SK-MEL-5 (cell line): ENCODE data around the gene WDR7. TPM values are rescaled to one million over a fixed set of nuclear protein-coding genes. Genes with fewer than 3 reads are reported as not detected.
A peak's percentile ranks its signal among the peaks of the same experiment; 100 is the strongest.

ENCODE experiments used
- DNase-seq: peaks from one replicate; pipeline ENCODE4 v3.0.0-alpha.2; 2016; ENCODE audit warnings: low read depth, low spot score
- in situ Hi-C: cut with HindIII; loops from 2 replicates; pipeline ENCODE4 v1.10.0; 2016; ENCODE audit warnings: low sequenced_read_pairs, high pct_unique_total_duplicates, low pct_unique_long_range_greater_than_20kb
- polyA plus RNA-seq, 2 experiments: library from polyadenylated mRNA; depleted of rRNA; stranded (reverse); fragments of >200 nt; gene quantifications; 2 replicates each; pipeline ENCODE4 v1.2.3, GENCODE V29; 2015
- total RNA-seq: library from RNA; depleted of rRNA; stranded (reverse); fragments of >200 nt; shearing (Covaris generic); gene quantifications from 2 replicates; pipeline ENCODE4 v1.2.3, GENCODE V29; 2014; rRNA removed

Gene WDR7
- total RNA-seq = 9.3 and 10.0 TPM in 2 replicates
- polyA plus RNA-seq (2015; cell fraction: cytosol; rRNA removed) = 4.8 and 11.1 TPM in 2 replicates
- 3.5 and 9.9 TPM in 2 replicates for polyA plus RNA-seq (2015; cell fraction: nucleus; rRNA removed)

DNA sequence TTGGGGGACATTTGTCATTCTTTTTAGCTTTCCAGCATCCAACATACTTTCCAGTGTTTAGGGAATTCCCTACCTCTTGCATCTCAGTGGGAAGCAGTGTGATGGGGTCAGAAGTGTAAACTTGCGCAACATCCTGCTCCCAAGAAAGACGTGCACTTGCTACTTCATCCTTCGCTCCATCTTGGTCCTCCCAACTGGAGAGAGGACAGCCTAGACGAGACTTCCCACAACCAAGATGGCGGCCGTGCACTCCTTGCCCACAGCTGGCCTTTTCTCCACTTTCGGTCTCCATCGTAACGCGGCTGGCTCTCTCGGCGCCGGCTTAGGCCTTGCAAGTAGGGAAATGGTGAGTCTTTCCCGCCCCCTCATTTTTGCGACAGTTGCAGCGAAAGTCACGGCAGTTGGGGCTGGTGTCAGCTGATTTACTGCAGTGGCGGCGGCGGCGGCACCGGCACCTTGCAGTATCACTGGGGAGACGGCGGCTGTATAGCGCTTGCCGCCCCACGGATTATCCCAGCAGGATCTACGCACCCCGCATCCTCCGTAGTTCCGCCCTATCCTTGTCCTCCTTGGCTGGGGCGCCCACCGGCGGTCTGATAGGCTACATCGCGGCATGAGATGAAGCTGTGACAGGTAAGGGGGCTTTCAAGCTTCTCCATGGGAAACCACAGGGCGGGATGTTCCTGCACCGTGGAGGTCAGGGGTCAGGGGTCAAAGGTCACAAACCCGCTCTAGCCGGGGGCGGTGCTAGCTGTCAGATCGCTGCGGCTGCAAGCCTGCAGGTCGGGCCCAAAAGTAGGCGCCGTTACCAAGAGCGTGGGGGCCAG lies at the start of gene WDR7:
WDR7 (plus strand) TSS at position 416 of the 827 bp plus-strand sequence. CDS start 21,157 bp downstream, outside the sequence.
- in situ Hi-C loops = no loop called here
- DNase-seq = peak; percentile 98

DNA sequence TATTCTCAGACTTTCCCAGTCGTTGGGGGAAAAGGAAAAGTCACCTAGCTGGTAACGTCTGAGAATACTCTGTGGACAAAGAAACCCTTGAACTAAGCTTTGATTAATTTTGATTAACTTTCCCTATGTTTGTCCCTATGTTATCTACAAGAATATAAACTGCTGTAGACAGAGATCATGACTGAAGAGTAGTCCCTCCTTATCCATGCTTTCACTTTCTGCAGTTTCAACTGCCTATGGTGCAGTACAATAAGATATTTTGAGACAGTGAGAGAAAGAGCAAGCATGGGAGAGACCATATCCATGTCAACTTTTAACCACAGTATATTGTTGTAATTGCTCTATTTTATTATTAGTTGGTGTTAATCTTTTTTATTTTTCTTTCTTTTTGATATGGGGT lies 44.5 kb upstream of the WDR7 start:
- in situ Hi-C loops = no loop called here

DNA sequence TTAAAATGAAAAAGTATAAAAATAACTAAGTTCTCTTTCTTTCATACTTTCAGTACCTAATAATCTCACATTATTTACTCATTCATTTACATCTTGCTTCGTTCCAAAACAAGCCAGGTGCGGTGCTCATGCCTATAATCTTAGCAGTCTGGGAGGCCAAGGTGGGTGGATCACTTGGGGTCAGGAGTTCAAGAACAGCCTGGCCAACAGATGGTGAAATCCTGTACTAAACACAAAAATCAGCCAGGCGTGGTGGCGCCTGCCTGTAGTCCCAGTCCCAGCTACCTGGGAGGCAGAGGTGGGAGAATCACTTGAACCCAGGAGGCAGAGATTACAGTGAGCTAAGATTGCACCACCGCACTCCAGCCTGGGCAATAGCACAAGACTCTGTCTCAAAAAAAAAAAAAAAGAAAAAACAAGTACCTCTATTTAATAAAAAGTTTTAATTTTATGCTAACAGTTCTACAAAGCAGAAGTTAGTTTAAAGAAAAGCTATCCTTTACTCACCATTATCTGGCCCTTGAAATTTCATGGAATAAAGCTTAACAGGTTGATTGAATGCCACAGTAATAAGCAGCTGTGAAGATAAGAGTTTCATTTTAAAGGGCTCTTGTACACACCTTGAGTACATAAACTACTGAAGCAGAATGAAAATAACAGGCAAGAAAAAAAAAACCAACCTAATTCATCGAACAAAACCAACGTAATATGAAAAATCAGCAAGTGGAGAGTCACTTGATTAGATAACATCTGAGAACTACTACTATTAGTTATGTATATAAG lies 35.2 kb upstream of the WDR7 start:
- DNase-seq = no peak
- in situ Hi-C loops = no loop called here

More for the DNA sequence above, 44.5 kb upstream of the WDR7 start:
- no peak for DNase-seq

DNA sequence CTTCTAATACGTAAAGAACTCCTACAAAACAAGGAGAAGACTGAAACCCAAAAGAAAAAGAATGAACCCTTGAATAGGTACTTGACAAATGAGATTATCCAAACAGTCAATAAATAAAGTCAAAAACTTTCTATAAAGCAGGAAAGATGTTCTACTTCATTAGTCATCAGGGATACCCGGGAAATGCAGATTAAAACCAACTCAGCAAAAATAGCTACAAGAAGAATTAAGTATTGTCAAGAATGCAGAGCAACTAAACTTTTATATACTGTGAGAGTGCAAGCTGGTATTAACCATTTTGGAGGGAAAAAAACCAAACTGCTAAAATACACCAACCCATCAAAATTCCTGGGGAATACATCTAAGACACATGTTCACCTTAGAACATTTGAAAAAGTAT lies 23.2 kb upstream of the WDR7 start:
- in situ Hi-C loops = no loop called here

DNA sequence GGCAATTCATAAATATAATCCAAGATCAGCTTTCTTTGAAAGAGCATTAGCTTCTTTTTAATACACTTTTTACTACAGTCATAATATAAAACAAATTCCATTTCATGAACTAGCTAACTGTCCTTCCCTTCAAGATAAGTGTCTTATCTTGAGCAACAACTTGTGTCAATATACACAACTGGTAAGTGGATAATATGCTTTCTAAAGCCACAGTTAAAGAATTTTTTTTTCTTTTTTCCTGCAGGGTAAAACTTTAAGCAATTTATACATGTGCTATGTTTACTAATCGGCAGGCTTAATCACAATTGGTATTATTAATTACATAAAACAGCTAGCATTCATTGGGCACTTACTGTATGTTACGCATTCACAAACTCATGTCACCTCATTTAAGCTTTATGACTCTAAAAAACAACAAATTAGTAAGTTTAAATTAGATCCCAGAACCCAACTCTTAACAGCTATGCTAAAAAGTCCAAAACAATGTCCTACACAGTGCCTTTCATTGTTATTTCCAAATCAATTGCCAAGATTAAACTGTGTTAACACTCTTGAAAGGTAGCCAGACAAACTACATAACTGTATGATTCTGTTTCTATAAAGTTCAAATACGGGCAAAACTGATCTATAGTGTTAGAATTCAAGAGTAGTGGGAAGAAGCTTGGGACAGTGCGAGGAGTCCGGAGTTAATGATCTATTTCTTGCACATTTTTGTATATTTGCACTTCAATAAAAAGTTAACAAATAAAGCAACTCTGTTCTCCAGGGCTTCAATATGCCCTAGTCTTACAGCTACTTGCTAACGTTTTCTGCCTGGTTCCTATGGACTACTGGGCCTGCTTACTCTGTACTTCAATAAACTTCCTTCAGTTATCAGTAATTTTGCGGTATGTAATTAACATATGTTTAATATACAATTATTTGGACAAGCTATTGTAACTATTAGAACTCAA lies 18.8 kb upstream of the WDR7 start:
- in situ Hi-C loops = no loop called here
- DNase-seq = no peak

More for the DNA sequence above, 23.2 kb upstream of the WDR7 start:
- DNase-seq = no peak

DNA sequence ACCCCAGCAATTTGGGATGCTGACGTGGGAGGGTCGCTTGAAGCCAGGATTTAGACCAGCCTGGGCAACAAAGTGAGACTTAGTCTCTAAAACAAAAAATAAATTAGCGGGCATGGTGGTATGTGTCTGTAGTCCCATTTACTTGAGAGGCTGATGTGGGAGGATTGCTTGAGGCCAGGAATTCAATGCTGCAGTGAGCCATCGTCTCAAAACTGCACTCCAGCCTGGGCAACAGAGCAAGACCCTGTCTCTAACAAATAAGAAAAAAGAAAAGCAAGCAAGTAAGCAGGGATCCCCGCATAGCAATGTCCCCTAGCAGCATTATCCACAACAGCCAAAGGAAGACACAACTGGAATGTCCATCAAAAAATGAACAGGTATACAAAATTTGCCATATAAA lies 16.2 kb upstream of the WDR7 start:
- DNase-seq = no peak
- in situ Hi-C loops = no loop called here

DNA sequence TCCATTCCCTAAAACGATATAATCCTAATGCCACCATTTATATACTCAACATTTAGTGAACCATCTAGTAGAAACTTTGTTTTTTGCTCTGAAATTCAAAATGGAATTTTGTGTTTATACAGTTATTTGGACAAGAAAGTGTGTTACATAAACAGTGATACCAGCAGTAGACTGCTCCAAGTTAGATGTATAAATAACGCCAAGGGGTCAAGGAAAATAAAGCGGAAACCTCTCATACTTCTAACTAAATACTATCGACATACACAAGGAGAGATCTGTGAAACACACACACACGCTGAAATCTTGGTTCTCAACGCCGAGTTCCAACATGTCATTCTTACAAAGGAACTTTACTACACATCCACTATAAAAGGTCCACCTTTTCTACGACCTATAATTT lies 14.0 kb upstream of the WDR7 start:
- no peak for DNase-seq
- in situ Hi-C loops = no loop called here

DNA sequence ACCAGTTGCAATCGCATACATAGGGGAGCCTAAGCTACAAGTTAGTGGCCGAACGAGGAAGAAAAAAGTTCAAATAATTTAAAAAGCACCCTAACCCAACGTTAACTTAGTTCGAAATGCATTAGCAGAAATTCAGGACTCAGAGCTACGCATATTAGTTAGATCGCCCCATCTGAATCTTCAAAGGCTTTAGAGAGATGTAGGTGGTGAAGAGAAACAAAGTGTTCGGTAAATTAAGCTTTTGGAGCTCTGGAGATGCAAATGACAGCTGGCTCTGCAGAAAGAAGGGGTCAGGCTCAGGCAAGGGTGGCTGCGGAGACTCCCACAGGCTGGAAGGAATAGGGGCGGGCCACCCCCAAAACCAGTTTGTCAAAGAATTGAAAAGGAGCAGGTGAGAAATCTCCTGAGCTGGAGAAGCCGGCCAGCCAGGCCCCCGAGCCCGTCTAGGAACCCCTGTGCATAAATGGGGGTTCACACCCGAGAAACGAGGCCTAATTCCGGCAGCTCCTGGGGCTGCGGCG lies 13.4 kb upstream of the WDR7 start:
- DNase-seq = no peak
- in situ Hi-C loops = no loop called here

DNA sequence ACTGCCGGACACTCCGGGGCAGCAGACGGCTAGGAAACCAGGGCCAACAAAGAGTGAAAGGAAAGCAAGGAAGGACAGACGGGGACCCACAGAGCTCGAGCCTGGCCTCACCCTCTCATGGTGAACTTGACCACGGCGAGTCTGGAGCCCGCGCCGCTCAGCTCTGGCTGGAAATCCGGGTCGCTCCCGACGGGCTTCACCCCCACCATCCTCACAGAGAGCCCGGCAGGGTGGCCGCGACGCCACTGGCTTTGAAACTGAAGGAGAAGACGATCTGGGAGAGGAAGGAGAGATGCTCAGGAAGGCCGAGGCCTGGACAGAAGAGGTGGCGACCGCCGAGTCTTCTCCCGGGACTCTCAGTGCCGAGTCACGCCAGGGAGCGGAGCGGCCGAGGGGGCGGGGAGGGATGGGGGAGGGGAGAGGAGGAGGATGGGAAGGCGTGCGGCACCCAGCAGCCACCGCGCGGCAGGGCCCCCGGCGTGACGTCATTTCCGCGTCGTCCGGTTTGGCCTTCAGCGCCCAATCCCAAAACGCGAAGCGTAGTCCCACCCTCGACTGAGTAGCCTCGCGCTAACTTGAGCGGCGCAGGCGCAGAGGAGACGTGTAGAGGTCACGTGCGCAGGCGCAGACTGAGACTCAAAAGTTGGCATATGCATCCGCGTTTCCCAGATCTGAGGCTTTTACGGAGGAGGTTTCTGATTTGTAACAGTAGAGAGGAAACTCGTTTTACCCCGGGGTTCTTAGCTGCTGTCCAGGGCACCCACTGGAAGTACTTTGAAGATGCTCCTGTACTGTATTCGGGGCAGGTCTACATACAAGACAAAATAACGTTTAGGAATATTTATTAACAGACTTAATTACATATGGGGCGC lies 12.7 kb upstream of the WDR7 start, which contains the start of gene TXNL1:
TXNL1 (minus strand) TSS at position 361 of the 872 bp plus-strand sequence; CDS start at position 209, 152 bp downstream.
- in situ Hi-C loops = no loop called here
- DNase-seq = peak; percentile 97

DNA sequence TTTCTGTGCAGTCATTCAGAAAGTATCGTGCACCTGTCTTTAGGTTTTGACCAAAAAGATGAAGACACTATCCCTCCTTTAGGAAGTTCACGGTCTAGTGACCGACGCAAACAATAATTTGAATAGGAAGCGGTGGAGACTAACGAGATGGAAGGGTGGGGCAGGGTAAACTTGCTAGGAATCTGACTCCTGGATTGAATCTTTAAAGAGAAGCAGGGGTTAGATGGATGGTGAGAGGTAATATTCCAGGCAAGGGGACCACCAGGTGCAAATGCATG lies 12.1 kb upstream of the WDR7 start:
- no peak for DNase-seq
- in situ Hi-C loops = no loop called here

DNA sequence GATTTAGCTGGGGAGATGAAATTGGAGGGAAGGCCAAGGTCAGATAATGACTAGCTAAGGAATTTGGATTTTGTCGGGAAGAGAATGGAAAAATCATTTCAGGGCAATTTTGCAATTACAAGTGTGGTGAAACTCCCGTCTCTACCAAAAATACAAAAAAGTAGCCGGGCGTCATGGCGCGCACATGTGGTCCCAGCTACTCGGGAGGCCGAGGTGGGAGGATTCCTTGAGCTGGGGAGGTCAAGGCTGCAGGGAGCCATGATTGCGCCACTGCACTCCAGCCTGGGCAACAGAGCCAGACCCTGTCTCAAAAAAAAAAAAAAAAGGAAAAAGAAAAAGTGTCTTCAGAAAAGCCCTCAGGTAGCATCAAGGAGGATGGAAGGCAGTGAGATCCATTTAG lies 11.6 kb upstream of the WDR7 start:
- in situ Hi-C loops = no loop called here
- DNase-seq = no peak

DNA sequence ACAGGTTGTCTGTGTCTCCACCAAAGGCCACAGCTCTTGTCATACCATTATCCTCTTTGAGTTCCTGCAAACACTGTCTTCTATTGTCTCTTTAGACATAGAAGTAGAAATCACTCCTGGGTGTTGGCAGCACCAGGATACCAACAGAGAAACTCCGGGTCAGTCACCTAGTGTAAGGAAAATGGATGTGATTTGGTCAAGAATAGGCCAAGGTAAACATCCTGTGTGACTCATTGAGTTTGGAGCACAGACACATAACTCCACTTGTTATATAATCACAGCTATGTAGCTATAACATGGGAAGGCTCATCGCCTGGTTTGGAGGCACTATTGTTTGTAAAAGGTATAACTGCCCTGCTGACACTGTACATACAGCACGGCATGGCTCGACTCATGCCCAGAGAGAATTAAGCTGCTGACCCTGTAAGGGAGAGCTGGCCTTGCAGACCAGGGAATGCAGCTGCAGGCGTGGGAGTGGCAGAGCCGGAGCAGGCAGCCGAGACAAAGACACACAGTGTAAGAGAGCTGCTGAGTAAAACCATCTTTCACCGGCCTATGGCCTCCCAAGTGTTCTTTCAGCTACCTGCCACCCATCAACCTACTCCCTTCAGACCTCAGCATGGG lies 9.3 kb upstream of the WDR7 start:
- in situ Hi-C loops = no loop called here
- DNase-seq = peak; percentile 10

DNA sequence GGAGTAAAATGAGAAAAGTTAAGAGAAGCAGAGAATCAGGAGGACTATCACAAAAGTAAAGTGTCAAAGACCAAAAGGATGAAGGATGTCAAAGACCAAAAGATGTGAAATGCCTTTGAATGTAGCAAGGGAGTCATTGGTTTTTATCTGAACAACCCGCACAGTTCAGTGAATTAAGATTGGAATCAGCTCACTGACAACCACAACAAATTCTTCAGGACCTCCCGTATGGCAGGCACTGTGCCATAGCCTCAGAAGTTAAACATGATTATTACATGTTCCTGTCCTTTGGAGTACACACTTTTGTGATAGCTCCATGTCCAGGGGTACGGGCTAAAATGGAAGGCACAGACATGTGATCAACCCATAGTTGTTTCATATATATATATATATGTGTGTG lies 7.8 kb upstream of the WDR7 start:
- in situ Hi-C loops = no loop called here
- DNase-seq = no peak

DNA sequence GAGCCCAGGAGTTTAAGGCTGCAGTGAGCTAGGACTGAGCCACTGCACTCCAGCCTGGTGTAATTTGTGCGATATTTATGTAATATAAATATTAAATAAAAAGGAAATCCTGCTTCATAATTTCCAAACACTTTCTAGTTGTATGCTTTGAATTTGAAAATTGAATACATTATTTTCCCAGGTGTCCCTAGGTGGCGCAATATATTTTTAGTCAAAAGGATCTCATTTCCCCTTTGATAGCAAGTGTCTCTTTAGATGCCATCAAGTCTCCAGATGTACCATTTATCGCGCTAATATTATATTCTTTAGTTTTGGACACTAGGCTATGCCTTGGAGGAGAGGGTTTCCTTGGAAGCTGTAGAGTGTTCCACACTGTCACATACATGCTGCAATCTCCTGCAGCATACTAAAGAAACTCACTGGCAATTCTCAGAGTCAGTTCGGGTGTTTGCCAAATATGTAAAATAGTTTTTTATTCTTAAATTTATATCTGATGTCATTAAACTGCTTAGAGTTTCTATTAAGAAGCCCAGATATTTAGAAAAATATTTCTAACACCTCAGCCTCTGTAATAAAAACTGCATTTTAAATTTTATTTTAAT lies 5.6 kb upstream of the WDR7 start:
- in situ Hi-C loops = no loop called here
- DNase-seq = peak; percentile 30

DNA sequence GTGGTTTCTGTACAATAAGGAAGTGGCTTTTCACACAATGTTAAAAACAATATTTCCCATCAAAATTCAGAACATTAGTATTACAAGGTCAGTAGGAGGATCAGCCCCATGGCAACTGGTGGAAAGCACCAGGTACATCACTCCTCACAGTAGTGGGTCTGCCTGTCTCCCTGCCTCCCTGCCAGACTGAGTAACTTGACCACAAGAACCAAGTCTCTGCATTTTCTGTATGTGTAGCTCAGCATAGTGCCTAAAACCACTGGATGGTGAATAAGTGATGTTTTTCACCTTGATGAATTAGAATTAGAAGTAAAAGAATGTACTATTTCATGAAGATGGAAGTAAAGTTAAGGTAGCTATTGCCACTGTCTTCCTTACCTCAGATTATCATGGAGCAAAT lies 4.1 kb upstream of the WDR7 start:
- in situ Hi-C loops = no loop called here
- DNase-seq = no peak
